WTC11 (cell line): Measurements from ENCODE around the gene MRPS18B.
"Not testable (repeated sequence)": the region's sequence is repeated elsewhere in the genome, so short reads cannot be mapped to it uniquely, and the experiment has no call there.

ENCODE experiments used
- IRF2 ChIP-seq: sonication (generic); formaldehyde crosslinking; IDR thresholded peaks from 2 replicates; pipeline ENCODE4 v1.8.0; 2022; ENCODE audit warnings: low read depth, missing genetic modification reagents, borderline replicate concordance
- NFE2L1 ChIP-seq: sonication (generic); formaldehyde crosslinking; IDR thresholded peaks from 2 replicates; pipeline ENCODE4 v1.8.1; 2023; ENCODE audit warnings: missing genetic modification reagents
- NFYB ChIP-seq: sonication (generic); formaldehyde crosslinking; conservative IDR thresholded peaks from 2 replicates; pipeline ENCODE4 v1.8.0; 2022; ENCODE audit warnings: low read depth, missing genetic modification reagents
- NR2C2 ChIP-seq: sonication (generic); formaldehyde crosslinking; IDR thresholded peaks from 2 replicates; pipeline ENCODE4 v1.8.0; 2022; ENCODE audit warnings: mild to moderate bottlenecking, missing genetic modification reagents
- SMAD3 ChIP-seq: sonication (generic); formaldehyde crosslinking; IDR thresholded peaks from 2 replicates; pipeline ENCODE4 v1.8.0; 2022; ENCODE audit warnings: missing genetic modification reagents, mild to moderate bottlenecking, borderline replicate concordance
- TEAD4 ChIP-seq: sonication (generic); formaldehyde crosslinking; IDR thresholded peaks from 2 replicates; pipeline ENCODE4 v1.8.0; 2022; ENCODE audit warnings: mild to moderate bottlenecking, missing genetic modification reagents
- TF ChIP-seq, protein P1 (sequence below): fragments of 200-600 bp; IDR thresholded peaks from 2 replicates; pipeline ENCODE4 v1.8.0; 2022; ENCODE audit warnings: antibody characterized with exemption
- TF ChIP-seq, protein P2 (sequence below): sonication (generic); formaldehyde crosslinking; IDR thresholded peaks from 2 replicates; pipeline ENCODE4 v1.8.1; 2023; ENCODE audit warnings: mild to moderate bottlenecking, moderate library complexity, missing genetic modification reagents
- TF ChIP-seq, protein P3 (sequence below): sonication (generic); formaldehyde crosslinking; IDR thresholded peaks from 2 replicates; pipeline ENCODE4 v1.8.1; 2022; ENCODE audit warnings: mild to moderate bottlenecking, missing genetic modification reagents, moderate library complexity, borderline replicate concordance
- TF ChIP-seq, protein P4 (sequence below): sonication (generic); formaldehyde crosslinking; IDR thresholded peaks from 2 replicates; pipeline ENCODE4 v1.8.1; 2023; ENCODE audit warnings: mild to moderate bottlenecking, missing genetic modification reagents

DNA sequence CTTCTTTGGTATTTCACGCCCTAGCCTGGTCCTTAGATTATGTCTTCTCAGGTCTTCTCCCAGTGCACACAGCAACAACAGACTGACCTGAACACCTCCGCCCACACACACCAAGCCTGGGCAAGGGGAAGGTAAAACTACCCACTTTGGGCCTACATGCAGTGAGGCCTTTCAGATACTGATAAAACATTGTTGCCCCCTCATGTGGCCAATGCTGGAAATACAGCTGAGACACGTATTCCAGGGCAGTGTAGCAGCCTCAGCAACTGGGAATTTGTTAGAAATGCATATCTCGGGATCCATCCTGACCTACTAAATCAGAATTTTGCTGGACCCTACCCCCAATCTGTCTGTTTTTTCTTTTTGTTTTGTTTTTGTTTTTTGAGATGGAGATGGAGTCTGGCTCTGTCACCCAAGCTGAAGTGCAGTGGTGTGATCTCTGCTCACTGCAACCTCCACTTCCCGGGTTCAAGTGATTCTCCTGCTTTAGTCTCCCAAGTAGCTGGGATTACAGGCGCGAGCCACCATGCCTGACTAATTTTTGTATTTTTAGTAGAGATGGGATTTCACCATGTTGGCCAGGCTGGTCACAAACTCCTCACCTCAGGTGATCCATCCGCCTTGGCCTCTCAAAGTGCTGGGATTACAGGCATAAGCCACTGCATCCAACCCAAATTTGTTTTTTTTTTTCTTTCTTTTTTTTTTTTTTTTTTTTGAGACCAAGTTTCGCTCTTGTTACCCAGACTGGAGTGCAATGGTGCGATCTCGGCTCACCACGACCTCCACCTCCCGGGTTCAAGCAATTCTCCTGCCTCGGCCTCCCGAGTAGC lies 20.1 kb upstream of the MRPS18B start:
- TF ChIP-seq IRF2, NFYB, TEAD4, NR2C2, NFE2L1, SMAD3 (CRISPR knock-in tag): not testable (repeated sequence)
- TF ChIP-seq, protein P1, sequence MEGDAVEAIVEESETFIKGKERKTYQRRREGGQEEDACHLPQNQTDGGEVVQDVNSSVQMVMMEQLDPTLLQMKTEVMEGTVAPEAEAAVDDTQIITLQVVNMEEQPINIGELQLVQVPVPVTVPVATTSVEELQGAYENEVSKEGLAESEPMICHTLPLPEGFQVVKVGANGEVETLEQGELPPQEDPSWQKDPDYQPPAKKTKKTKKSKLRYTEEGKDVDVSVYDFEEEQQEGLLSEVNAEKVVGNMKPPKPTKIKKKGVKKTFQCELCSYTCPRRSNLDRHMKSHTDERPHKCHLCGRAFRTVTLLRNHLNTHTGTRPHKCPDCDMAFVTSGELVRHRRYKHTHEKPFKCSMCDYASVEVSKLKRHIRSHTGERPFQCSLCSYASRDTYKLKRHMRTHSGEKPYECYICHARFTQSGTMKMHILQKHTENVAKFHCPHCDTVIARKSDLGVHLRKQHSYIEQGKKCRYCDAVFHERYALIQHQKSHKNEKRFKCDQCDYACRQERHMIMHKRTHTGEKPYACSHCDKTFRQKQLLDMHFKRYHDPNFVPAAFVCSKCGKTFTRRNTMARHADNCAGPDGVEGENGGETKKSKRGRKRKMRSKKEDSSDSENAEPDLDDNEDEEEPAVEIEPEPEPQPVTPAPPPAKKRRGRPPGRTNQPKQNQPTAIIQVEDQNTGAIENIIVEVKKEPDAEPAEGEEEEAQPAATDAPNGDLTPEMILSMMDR = peak; percentile 80
- TF ChIP-seq, protein P2, sequence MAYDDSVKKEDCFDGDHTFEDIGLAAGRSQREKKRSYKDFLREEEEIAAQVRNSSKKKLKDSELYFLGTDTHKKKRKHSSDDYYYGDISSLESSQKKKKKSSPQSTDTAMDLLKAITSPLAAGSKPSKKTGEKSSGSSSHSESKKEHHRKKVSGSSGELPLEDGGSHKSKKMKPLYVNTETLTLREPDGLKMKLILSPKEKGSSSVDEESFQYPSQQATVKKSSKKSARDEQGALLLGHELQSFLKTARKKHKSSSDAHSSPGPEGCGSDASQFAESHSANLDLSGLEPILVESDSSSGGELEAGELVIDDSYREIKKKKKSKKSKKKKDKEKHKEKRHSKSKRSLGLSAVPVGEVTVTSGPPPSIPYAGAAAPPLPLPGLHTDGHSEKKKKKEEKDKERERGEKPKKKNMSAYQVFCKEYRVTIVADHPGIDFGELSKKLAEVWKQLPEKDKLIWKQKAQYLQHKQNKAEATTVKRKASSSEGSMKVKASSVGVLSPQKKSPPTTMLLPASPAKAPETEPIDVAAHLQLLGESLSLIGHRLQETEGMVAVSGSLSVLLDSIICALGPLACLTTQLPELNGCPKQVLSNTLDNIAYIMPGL = not testable (repeated sequence)
- TF ChIP-seq, protein P3, sequence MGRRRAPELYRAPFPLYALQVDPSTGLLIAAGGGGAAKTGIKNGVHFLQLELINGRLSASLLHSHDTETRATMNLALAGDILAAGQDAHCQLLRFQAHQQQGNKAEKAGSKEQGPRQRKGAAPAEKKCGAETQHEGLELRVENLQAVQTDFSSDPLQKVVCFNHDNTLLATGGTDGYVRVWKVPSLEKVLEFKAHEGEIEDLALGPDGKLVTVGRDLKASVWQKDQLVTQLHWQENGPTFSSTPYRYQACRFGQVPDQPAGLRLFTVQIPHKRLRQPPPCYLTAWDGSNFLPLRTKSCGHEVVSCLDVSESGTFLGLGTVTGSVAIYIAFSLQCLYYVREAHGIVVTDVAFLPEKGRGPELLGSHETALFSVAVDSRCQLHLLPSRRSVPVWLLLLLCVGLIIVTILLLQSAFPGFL = not testable (repeated sequence)
- TF ChIP-seq, protein P4, sequence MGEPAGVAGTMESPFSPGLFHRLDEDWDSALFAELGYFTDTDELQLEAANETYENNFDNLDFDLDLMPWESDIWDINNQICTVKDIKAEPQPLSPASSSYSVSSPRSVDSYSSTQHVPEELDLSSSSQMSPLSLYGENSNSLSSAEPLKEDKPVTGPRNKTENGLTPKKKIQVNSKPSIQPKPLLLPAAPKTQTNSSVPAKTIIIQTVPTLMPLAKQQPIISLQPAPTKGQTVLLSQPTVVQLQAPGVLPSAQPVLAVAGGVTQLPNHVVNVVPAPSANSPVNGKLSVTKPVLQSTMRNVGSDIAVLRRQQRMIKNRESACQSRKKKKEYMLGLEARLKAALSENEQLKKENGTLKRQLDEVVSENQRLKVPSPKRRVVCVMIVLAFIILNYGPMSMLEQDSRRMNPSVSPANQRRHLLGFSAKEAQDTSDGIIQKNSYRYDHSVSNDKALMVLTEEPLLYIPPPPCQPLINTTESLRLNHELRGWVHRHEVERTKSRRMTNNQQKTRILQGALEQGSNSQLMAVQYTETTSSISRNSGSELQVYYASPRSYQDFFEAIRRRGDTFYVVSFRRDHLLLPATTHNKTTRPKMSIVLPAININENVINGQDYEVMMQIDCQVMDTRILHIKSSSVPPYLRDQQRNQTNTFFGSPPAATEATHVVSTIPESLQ (CRISPR knock-in tag) = not testable (repeated sequence)
